ENCODE results near the gene HIGD1C.

Gene HIGD1C

DNA sequence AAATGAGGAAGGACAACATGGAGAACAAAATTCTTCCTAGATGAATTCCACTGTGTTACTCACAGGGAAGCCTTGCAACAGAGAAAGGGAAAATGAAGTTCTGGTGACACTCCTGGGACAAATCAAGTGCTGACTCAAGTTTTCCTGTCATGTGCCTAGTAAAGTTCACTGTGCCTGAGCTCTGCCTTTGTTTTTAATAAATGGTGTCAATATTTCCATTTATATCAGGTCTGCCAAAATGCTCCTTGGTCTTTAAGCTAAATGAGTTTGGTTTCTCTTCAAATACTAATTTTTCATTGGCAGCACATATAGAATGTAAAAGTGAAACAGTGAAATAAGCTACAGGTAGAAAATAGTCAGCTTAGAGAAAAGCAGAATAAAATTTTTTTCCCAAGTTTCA lies 33.0 kb downstream of the HIGD1C start:
- Histone ChIP-seq H3K4me1 (ENCODE audit: insufficient read depth, low read length) (peaks cover 4% of the 10 kb centered on the region; the same call in 1 of the 2 replicates), H3K9me3 (ENCODE audit: insufficient read depth, low read depth, low read length) (no peaks in the 10 kb centered on the region), H3K36me3 (ENCODE audit: insufficient read depth, low read length) (peaks cover 47% of the 10 kb centered on the region), H3K27ac (ENCODE audit: low read depth, low read length) (no peak overlapping the region), H3K4me3 (ENCODE audit: low read length) (no peak overlapping the region), H3K9ac (ENCODE audit: low read depth, low read length) (no peak overlapping the region), H3K27me3 (ENCODE audit: insufficient read depth, low read length) (no peaks in the 10 kb centered on the region)

DNA sequence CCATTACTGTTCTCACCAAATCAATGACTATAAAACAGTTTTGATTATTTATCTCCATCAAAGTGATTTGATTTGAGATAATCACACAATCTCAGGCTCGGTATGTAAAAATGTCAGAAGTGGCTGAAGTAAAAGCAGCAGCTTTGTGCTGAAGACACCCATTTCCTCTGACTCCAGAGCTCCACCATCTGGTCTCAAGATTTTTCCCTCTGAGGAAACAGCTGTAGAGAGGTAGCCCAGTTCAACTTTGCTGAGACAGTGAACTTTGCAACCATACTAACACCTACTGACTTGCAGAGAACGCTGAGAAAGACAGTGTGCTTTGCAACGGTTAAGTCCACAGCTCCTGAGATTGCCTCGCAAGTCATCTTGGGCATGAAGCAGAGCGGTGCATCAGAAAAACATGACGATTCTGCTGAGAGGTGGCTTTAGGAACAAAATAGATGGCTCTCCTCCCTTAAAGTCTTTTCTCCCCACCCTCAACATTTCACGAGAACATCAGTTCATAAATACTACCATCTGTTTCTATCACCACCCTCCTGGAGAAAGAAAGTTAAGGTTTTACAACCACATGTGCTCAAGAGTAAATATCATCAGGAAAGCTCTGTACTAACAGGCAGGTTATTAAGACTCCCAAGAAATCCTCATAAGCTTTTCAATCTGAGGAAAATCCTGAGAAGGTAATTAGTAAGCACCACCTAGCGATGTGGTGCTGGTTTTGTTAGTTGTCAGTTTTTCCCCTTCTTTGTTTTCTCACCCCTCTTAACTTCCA lies 34.8 kb downstream of the HIGD1C start:
- H3K9me3 ChIP-seq (ENCODE audit: insufficient read depth, low read depth, low read length), result no peaks in the 10 kb centered on the region
- H3K4me1 ChIP-seq (ENCODE audit: insufficient read depth, low read length), result no peaks in the 10 kb centered on the region
- WGBS, result 66% methylated on average over 7 of the region's 8 CpGs
- no peaks in the 10 kb centered on the region for H3K27me3 ChIP-seq (ENCODE audit: insufficient read depth, low read length)
- peaks cover 63% of the 10 kb centered on the region for H3K36me3 ChIP-seq (ENCODE audit: insufficient read depth, low read length)
- no peak overlapping the region for H3K9ac ChIP-seq (ENCODE audit: low read depth, low read length)
- peak overlapping the region; percentile 21; the same call in 1 of the 2 replicates for H3K27ac ChIP-seq (ENCODE audit: low read depth, low read length)
- H3K4me3 ChIP-seq (ENCODE audit: low read length), result no peak overlapping the region

DNA sequence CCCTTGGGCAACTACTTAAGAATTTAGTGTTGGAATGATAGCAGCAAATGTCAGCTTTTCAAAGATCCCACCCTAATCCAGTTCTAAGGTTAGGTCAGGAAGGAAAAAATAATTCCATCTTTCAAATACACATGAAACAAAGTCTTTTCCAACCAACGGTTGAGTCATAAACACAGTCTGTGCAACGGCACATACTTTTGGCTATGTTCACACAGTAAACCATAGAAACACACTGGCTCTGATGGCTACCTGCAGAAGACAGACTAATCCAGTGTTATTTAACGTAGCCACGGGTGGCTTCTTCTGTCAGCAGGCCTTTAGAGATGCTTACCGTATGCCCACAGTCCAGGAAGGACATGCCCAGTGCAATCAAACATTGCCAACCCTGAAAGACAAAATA lies 35.7 kb downstream of the HIGD1C start:
- Histone ChIP-seq H3K27ac (ENCODE audit: low read depth, low read length) (no peak overlapping the region), H3K4me3 (ENCODE audit: low read length) (no peak overlapping the region), H3K36me3 (ENCODE audit: insufficient read depth, low read length) (peaks cover 71% of the 10 kb centered on the region), H3K9me3 (ENCODE audit: insufficient read depth, low read depth, low read length) (no peaks in the 10 kb centered on the region), H3K9ac (ENCODE audit: low read depth, low read length) (no peak overlapping the region), H3K4me1 (ENCODE audit: insufficient read depth, low read length) (no peaks in the 10 kb centered on the region), H3K27me3 (ENCODE audit: insufficient read depth, low read length) (no peaks in the 10 kb centered on the region)
- WGBS, result 93% methylated on average over 5 of the region's 5 CpGs

DNA sequence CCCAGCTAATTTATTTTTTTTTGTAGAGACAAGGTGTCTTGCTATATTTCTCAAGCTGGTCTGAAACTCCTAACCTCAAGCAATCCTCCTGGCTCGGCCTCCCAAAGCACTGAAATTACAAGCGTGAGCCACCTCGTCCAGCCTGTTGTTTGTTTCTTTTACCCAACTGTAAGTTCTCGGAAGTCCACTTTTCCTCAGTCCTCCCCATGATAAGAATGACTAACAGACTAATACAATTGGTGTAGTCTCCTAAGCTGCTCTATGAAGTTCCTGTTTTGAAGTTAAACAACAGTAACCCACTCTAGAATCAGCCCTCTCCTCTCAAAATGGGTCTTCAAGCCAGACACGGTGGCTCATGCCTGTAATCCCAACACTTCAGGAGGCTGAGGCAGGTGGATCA lies 36.5 kb downstream of the HIGD1C start:
- WGBS, result 95% methylated on average over 5 of the region's 5 CpGs
- Histone ChIP-seq H3K4me3 (ENCODE audit: low read length) (no peak overlapping the region), H3K27me3 (ENCODE audit: insufficient read depth, low read length) (no peaks in the 10 kb centered on the region), H3K27ac (ENCODE audit: low read depth, low read length) (no peak overlapping the region), H3K9ac (ENCODE audit: low read depth, low read length) (no peak overlapping the region), H3K36me3 (ENCODE audit: insufficient read depth, low read length) (peaks cover 74% of the 10 kb centered on the region), H3K4me1 (ENCODE audit: insufficient read depth, low read length) (no peaks in the 10 kb centered on the region), H3K9me3 (ENCODE audit: insufficient read depth, low read depth, low read length) (no peaks in the 10 kb centered on the region)

DNA sequence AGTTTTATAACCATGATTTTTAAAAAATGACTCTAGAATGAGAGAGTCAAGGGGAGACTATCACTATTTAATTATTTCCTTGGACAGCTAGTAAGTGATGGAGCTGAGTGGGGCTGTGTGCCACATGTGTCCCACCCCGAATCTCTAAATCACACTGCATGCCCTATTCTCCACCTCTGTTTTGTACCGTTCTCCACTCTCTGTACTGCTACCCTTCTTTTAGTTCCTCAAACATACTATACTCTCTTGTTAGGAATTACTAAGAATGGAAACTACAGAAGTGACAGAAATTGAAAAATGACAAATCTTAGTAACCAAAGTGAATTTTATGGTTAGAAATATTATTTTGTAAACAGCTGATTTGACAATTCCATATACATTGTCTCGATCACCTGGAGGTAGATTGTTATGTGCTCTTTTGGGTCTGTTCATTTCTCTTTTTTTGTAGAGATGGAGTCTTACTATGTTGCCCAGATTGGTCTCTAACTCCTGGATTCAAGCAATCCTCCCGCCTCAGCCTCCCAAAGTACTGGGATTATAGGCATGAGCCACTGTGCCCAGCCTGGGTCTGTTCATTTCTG lies 37.9 kb downstream of the HIGD1C start:
- 98% methylated on average over 4 of the region's 4 CpGs for WGBS
- H3K27me3 ChIP-seq (ENCODE audit: insufficient read depth, low read length), result no peaks in the 10 kb centered on the region
- no peaks in the 10 kb centered on the region for H3K9me3 ChIP-seq (ENCODE audit: insufficient read depth, low read depth, low read length)
- H3K4me1 ChIP-seq (ENCODE audit: insufficient read depth, low read length), result no peaks in the 10 kb centered on the region
- no peak overlapping the region for H3K4me3 ChIP-seq (ENCODE audit: low read length)
- peaks cover 83% of the 10 kb centered on the region for H3K36me3 ChIP-seq (ENCODE audit: insufficient read depth, low read length)
- H3K27ac ChIP-seq (ENCODE audit: low read depth, low read length), result no peak overlapping the region
- no peak overlapping the region for H3K9ac ChIP-seq (ENCODE audit: low read depth, low read length)

DNA sequence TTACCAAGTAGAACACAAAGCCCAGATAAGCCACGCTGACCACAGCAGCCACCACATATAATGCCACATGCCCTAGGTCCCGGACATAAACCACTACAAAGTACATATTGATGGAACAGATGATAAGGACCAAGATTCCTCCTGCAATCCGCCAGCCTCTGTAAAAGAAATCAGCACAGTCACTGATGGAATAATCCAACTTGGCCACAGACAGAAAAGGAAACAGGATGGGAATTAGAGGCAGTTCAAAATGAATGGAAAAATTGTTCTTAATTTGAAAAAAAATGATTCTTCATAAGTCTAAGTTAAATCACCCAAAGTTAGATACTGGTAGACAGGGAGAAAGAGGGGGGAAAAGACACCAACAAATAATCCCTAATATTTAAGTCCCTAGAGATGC lies 38.4 kb downstream of the HIGD1C start:
- Histone ChIP-seq H3K9me3 (ENCODE audit: insufficient read depth, low read depth, low read length) (no peaks in the 10 kb centered on the region), H3K36me3 (ENCODE audit: insufficient read depth, low read length) (peaks cover 83% of the 10 kb centered on the region), H3K4me3 (ENCODE audit: low read length) (no peak overlapping the region), H3K27me3 (ENCODE audit: insufficient read depth, low read length) (no peaks in the 10 kb centered on the region), H3K9ac (ENCODE audit: low read depth, low read length) (no peak overlapping the region), H3K27ac (ENCODE audit: low read depth, low read length) (no peak overlapping the region), H3K4me1 (ENCODE audit: insufficient read depth, low read length) (no peaks in the 10 kb centered on the region)
- 89% methylated on average over 3 of the region's 3 CpGs for WGBS

DNA sequence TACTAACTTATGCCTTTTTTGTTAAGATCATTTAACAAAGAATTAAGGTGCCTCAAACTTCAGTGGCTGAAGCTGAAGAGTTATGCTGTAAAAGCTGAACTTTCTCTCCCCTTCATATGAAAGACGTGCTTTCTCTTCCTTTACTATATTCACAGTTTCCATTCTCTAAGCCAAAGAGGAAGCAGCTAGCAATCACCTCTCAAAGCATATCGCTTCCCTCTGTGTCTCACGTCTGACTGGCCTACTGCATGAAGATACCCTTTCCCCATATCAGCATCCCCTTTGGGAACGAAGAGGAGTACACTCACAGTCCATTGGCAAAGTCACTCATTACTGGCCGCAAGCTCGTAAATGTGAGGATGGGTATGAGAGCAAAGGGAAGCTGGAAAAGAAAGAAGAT lies 38.9 kb downstream of the HIGD1C start:
- Histone ChIP-seq H3K4me1 (ENCODE audit: insufficient read depth, low read length) (no peaks in the 10 kb centered on the region), H3K27me3 (ENCODE audit: insufficient read depth, low read length) (no peaks in the 10 kb centered on the region), H3K9me3 (ENCODE audit: insufficient read depth, low read depth, low read length) (no peaks in the 10 kb centered on the region), H3K4me3 (ENCODE audit: low read length) (no peak overlapping the region), H3K36me3 (ENCODE audit: insufficient read depth, low read length) (peaks cover 82% of the 10 kb centered on the region), H3K27ac (ENCODE audit: low read depth, low read length) (no peak overlapping the region), H3K9ac (ENCODE audit: low read depth, low read length) (no peak overlapping the region)
- WGBS, result 96% methylated on average over 6 of the region's 6 CpGs

DNA sequence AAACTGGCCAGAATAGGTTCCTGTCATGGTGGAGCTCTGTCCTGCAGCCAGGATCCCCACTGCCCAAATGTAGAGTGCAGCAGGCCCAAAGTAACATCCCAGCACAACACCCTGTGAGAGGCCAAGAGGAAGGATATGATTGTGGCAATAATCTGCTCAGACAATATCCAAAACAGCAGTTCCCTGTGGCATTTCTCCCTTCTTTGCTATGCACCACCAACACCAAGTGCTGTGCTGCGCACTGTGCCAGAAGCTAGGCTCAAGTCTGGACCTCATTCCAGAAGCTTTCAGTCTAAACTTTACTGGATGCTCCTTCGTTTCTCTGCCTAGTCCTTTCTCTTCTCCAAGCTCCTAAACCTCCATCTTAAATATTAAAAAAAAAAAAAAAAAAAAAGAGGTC lies 40.5 kb downstream of the HIGD1C start:
- H3K9ac ChIP-seq (ENCODE audit: low read depth, low read length), result no peak overlapping the region
- peaks cover 84% of the 10 kb centered on the region for H3K36me3 ChIP-seq (ENCODE audit: insufficient read depth, low read length)
- no peak overlapping the region for H3K27ac ChIP-seq (ENCODE audit: low read depth, low read length)
- no peaks in the 10 kb centered on the region for H3K9me3 ChIP-seq (ENCODE audit: insufficient read depth, low read depth, low read length)
- H3K4me3 ChIP-seq (ENCODE audit: low read length), result no peak overlapping the region
- H3K27me3 ChIP-seq (ENCODE audit: insufficient read depth, low read length), result no peaks in the 10 kb centered on the region
- H3K4me1 ChIP-seq (ENCODE audit: insufficient read depth, low read length), result no peaks in the 10 kb centered on the region
- WGBS, result 50% methylated on average over 2 of the region's 2 CpGs

DNA sequence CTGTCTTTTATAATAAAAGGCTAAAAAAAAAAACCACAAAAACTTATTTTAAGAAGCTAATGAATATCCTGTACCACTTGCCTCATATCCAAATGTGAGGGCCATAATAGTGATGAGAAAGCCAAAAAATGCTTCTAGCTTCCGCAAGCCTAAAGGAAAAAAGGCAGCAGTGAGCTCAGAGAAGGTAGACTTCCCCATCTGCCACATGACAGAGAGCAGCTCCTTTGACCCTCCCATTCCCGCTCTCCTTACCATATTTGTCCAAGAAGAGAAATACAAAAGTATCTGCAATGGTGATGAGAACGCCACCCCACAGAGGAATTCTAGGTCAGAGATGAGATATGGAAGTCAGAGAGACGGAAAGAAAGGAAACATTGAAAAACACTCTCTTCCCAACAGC lies 46.7 kb downstream of the HIGD1C start:
- Histone ChIP-seq H3K27ac (ENCODE audit: low read depth, low read length) (no peak overlapping the region), H3K9me3 (ENCODE audit: insufficient read depth, low read depth, low read length) (no peaks in the 10 kb centered on the region), H3K4me1 (ENCODE audit: insufficient read depth, low read length) (no peaks in the 10 kb centered on the region), H3K27me3 (ENCODE audit: insufficient read depth, low read length) (no peaks in the 10 kb centered on the region), H3K36me3 (ENCODE audit: insufficient read depth, low read length) (peaks cover 63% of the 10 kb centered on the region), H3K9ac (ENCODE audit: low read depth, low read length) (no peak overlapping the region), H3K4me3 (ENCODE audit: low read length) (no peak overlapping the region)
- WGBS, result 91% methylated on average over 3 of the region's 4 CpGs

DNA sequence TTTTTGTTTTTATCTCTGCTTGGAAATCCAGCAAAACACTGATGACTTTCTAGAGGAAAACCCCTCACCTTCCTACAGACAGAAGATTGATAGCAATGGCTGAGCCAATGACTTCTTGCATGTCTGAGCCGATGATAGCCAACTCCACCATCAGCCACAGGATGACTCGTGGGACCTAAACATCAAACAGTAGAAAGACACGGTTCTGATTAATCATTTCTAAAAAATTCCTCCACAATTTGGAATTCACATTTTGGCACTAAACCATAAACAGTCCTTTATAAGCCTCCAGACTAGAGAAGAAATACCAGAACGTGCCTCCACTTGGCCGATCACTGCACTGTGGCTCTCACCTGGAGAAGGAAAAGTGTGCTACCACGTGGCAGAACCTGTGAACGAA lies 47.9 kb downstream of the HIGD1C start:
- Histone ChIP-seq H3K27ac (ENCODE audit: low read depth, low read length) (no peak overlapping the region), H3K9ac (ENCODE audit: low read depth, low read length) (no peak overlapping the region), H3K36me3 (ENCODE audit: insufficient read depth, low read length) (peaks cover 65% of the 10 kb centered on the region), H3K4me3 (ENCODE audit: low read length) (no peak overlapping the region), H3K4me1 (ENCODE audit: insufficient read depth, low read length) (peaks cover 7% of the 10 kb centered on the region), H3K9me3 (ENCODE audit: insufficient read depth, low read depth, low read length) (no peaks in the 10 kb centered on the region), H3K27me3 (ENCODE audit: insufficient read depth, low read length) (no peaks in the 10 kb centered on the region)
- WGBS, result 95% methylated on average over 7 of the region's 7 CpGs

DNA sequence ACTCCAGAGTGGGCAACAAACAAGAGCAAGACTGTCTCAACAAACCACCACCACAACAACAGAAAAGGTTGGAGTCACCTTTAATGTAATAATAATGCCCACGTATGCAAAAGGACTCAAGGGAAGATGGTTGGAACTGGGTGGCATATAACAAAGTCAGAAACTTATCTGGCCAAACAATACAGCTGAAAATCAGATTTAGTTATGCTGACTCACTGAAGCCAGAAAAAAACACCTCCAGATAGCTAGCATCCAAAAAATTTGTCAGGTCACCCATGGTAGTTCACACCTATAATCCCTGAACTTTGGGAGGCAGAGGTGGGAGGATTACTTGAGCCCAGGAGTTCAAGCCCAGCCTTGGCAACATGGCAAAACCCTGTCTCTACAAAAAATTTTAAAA lies 49.5 kb downstream of the HIGD1C start:
- Histone ChIP-seq H3K27me3 (ENCODE audit: insufficient read depth, low read length) (no peaks in the 10 kb centered on the region), H3K4me1 (ENCODE audit: insufficient read depth, low read length) (peaks cover 11% of the 10 kb centered on the region), H3K36me3 (ENCODE audit: insufficient read depth, low read length) (peaks cover 60% of the 10 kb centered on the region), H3K9me3 (ENCODE audit: insufficient read depth, low read depth, low read length) (no peaks in the 10 kb centered on the region), H3K4me3 (ENCODE audit: low read length) (no peak overlapping the region), H3K9ac (ENCODE audit: low read depth, low read length) (no peak overlapping the region), H3K27ac (ENCODE audit: low read depth, low read length) (no peak overlapping the region)
- no CpG with 5 or more reads among the region's 1 CpG for WGBS

Measured in HUES64 (cell line).